ENCODE measurements around the gene FCSK.

DNA sequence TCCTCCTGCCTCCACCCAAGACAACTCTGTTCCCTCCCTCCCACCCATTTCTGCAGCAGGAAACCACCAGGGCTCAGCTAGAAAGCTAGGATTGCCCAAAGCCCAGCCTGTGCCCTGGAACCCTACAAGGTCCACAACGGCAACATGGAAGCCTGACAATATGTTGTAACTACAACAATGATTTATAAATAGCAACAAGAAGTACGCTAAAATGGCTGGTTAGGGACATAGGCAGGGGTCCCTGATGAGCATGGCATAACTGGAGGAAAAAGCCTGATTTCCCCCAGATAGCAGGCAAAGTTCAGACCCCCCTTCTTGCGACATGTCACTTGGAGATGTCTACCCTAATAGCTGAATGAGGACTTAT, 22.1 kb upstream of the FCSK start:
- TF ChIP-seq PML (IDR thresholded peaks at IDR 0.05; ENCODE audit: low read length) (no peak), GABPA (IDR thresholded peaks at IDR 0.05; ENCODE audit: low read depth) (no peak), TBL1XR1 (IDR thresholded peaks at IDR 0.05; ENCODE audit: low read depth, low read length) (no peak), JUNB (IDR thresholded peaks at IDR 0.05) (no peak), CHD1 (IDR thresholded peaks at IDR 0.05; ENCODE audit: low read depth, low read length) (no peak), POLR2AphosphoS5 (IDR thresholded peaks at IDR 0.05; ENCODE audit: low read length) (no peak), MXI1 (IDR thresholded peaks at IDR 0.05; ENCODE audit: low read depth, low read length) (no peak), JUND (IDR thresholded peaks at IDR 0.05; ENCODE audit: low read depth, low read length) (no peak), RFX5 (IDR thresholded peaks at IDR 0.05; ENCODE audit: low read depth, low read length) (no peak), GATAD2B (conservative IDR thresholded peaks at IDR 0.05; ENCODE audit: low read depth) (no peak)
- TF ChIP-seq, protein P1, sequence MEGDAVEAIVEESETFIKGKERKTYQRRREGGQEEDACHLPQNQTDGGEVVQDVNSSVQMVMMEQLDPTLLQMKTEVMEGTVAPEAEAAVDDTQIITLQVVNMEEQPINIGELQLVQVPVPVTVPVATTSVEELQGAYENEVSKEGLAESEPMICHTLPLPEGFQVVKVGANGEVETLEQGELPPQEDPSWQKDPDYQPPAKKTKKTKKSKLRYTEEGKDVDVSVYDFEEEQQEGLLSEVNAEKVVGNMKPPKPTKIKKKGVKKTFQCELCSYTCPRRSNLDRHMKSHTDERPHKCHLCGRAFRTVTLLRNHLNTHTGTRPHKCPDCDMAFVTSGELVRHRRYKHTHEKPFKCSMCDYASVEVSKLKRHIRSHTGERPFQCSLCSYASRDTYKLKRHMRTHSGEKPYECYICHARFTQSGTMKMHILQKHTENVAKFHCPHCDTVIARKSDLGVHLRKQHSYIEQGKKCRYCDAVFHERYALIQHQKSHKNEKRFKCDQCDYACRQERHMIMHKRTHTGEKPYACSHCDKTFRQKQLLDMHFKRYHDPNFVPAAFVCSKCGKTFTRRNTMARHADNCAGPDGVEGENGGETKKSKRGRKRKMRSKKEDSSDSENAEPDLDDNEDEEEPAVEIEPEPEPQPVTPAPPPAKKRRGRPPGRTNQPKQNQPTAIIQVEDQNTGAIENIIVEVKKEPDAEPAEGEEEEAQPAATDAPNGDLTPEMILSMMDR (IDR thresholded peaks at IDR 0.05 in 2 of 3, conservative IDR thresholded peaks at IDR 0.05 in 1 of 3; ENCODE audit: control insufficient read depth in 2 of 3, extremely low read depth in 1 of 3, insufficient read depth in 1 of 3, low read depth in 3 of 3, low read length in 3 of 3): no peak
- TF ChIP-seq, protein P2, sequence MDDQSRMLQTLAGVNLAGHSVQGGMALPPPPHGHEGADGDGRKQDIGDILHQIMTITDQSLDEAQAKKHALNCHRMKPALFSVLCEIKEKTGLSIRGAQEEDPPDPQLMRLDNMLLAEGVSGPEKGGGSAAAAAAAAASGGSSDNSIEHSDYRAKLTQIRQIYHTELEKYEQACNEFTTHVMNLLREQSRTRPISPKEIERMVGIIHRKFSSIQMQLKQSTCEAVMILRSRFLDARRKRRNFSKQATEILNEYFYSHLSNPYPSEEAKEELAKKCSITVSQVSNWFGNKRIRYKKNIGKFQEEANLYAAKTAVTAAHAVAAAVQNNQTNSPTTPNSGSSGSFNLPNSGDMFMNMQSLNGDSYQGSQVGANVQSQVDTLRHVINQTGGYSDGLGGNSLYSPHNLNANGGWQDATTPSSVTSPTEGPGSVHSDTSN (IDR thresholded peaks at IDR 0.05; ENCODE audit: insufficient replicate concordance, low read depth, low read length): no peak
- TF ChIP-seq, protein P3, sequence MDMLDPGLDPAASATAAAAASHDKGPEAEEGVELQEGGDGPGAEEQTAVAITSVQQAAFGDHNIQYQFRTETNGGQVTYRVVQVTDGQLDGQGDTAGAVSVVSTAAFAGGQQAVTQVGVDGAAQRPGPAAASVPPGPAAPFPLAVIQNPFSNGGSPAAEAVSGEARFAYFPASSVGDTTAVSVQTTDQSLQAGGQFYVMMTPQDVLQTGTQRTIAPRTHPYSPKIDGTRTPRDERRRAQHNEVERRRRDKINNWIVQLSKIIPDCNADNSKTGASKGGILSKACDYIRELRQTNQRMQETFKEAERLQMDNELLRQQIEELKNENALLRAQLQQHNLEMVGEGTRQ (IDR thresholded peaks at IDR 0.05; ENCODE audit: borderline replicate concordance, low read depth, low read length): no peak
